Uterus (tissue), 2 donors: ENCODE data around the gene SCAI.

Experiments used
- CTCF ChIP-seq, 4 experiments: fragments of 200-600 bp in 2 of 4; fragments of 450-650 bp in 2 of 4; sonication (generic) in 2 of 4; IDR thresholded peaks; one replicate each; pipeline ENCODE4 v1.5.1; 2016 to 2019; ENCODE audit warnings: antibody characterized with exemption in 4 of 4, mild to moderate bottlenecking in 2 of 4, moderate library complexity in 1 of 4
- POLR2A ChIP-seq, 2 donors: fragments of 450-650 bp; IDR thresholded peaks; one replicate each; pipeline ENCODE4 v1.6.1; 2016; ENCODE audit warnings: antibody characterized with exemption in 2 of 2, mild to moderate bottlenecking in 1 of 2, moderate library complexity in 1 of 2

- TF ChIP-seq CTCF (IDR thresholded peaks at IDR 0.05) (no peak), POLR2A (IDR thresholded peaks at IDR 0.05) (no peak)
Measured at GRCh38 chr9:125008599-125008998, 134.7 kb downstream of the SCAI start.
